ENCODE data around the gene TRPC4.
"Not testable (repeated sequence)": the region's sequence is repeated elsewhere in the genome, so short reads cannot be mapped to it uniquely, and the experiment has no call there.

TRPC4 gene

GRCh38 chr13:37816276-37816675 is 53.3 kb downstream of the TRPC4 start:
- DNase-seq (ENCODE audit: extremely low read depth, insufficient read length) = no peak
- H3K4me3 ChIP-seq (replicated peaks; ENCODE audit: low read depth, low read length) = no peak overlapping the region
- TF ChIP-seq CTCF (IDR thresholded peaks at IDR 0.05; ENCODE audit: insufficient read depth, low read length, poor library complexity, severe bottlenecking) = no peak

GRCh38 chr13:37811441-37811840 is 58.1 kb downstream of the TRPC4 start:
- Histone ChIP-seq H3K4me3 (replicated peaks; ENCODE audit: low read depth, low read length) (no peak overlapping the region), H3K36me3 (ENCODE audit: control insufficient read depth, insufficient read depth, low read length) (no peaks in the 10 kb centered on the region), H3K27me3 (replicated peaks; ENCODE audit: control insufficient read depth, insufficient read depth, low read length) (no peaks in the 10 kb centered on the region)
- DNase-seq (ENCODE audit: extremely low read depth, insufficient read length) = no peak
- no peak for TF ChIP-seq CTCF (IDR thresholded peaks at IDR 0.05; ENCODE audit: insufficient read depth, low read length, poor library complexity, severe bottlenecking)

More at GRCh38 chr13:37816276-37816675, 53.3 kb downstream of the TRPC4 start:
- H3K27me3 ChIP-seq (replicated peaks; ENCODE audit: control insufficient read depth, insufficient read depth, low read length) = no peaks in the 10 kb centered on the region
- no peaks in the 10 kb centered on the region for H3K36me3 ChIP-seq (ENCODE audit: control insufficient read depth, insufficient read depth, low read length)

DNA sequence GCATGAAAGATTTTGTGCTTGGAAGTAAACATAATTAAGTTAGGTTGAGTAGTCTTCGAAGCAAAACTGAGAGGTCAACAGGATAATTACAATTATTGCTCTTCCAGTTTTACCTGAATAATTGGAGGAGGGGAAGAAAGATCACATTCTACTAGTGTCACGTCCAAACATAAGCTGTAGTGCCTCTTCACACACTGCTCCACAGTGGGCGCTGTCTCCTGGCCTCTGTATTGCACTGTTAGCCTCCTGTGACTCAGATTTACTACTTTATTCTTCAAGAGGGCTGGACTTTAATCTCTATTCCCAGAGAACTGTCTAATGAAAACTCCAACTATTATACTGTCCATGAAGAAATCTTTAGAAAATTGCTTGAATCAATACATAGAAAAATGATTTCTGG is 62.9 kb downstream of the TRPC4 start:
- no peak for DNase-seq (ENCODE audit: extremely low read depth, insufficient read length)
- Histone ChIP-seq H3K36me3 (ENCODE audit: control insufficient read depth, insufficient read depth, low read length) (no peaks in the 10 kb centered on the region), H3K27me3 (replicated peaks; ENCODE audit: control insufficient read depth, insufficient read depth, low read length) (no peaks in the 10 kb centered on the region; the same call in 1 of the 2 replicates), H3K4me3 (replicated peaks; ENCODE audit: low read depth, low read length) (no peak overlapping the region)
- TF ChIP-seq CTCF (IDR thresholded peaks at IDR 0.05; ENCODE audit: insufficient read depth, low read length, poor library complexity, severe bottlenecking) = no peak

GRCh38 chr13:37797631-37798030 is 71.9 kb downstream of the TRPC4 start:
- TF ChIP-seq CTCF (IDR thresholded peaks at IDR 0.05; ENCODE audit: insufficient read depth, low read length, poor library complexity, severe bottlenecking) = no peak
- no peak overlapping the region for H3K4me3 ChIP-seq (replicated peaks; ENCODE audit: low read depth, low read length)
- H3K27me3 ChIP-seq (replicated peaks; ENCODE audit: control insufficient read depth, insufficient read depth, low read length) = no peaks in the 10 kb centered on the region
- DNase-seq (ENCODE audit: extremely low read depth, insufficient read length) = no peak
- H3K36me3 ChIP-seq (ENCODE audit: control insufficient read depth, insufficient read depth, low read length) = no peaks in the 10 kb centered on the region

DNA sequence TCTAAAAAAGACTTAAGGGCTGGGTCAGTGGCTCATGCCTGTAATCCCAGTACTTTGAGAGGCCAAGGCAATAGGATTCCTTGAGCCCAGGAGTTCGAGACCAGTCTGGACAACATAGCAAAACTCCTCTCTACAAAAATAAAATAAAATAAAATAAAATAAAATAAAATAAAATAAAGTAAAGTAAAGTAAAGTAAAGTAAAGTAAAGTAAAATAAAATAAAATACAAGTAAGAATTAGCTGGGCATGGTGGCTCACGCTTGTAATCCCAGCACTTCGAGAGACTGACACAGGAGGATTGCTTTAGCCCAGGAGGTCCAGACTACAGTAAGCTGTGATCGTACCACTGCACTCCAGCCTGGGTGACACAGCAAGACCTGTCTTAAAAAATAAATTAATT is 72.8 kb downstream of the TRPC4 start:
- not testable (repeated sequence) for H3K27me3 ChIP-seq (replicated peaks; ENCODE audit: control insufficient read depth, insufficient read depth, low read length); H3K4me3 ChIP-seq (replicated peaks; ENCODE audit: low read depth, low read length); DNase-seq (ENCODE audit: extremely low read depth, insufficient read length); H3K36me3 ChIP-seq (ENCODE audit: control insufficient read depth, insufficient read depth, low read length)

DNA sequence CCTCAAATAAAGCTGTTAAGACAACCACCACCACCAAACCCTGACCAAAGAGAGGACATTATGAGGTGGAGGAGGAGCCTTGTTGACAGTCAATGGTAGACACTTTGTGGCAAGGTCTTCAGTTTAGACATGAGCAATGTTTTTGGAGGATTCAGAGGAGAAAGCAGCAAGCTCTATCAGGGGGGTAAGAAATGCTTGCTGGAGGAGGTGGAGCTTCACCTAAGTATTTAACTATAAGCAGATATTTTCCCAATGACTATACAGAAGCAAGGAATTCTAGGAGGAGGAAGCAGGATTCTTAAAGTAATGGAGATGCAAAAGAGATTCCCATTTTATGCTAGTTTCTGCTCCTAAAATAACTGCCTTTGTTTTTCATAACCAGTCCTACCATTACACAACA is 74.2 kb downstream of the TRPC4 start:
- no peaks in the 10 kb centered on the region for H3K36me3 ChIP-seq (ENCODE audit: control insufficient read depth, insufficient read depth, low read length)
- no peak for TF ChIP-seq CTCF (IDR thresholded peaks at IDR 0.05; ENCODE audit: insufficient read depth, low read length, poor library complexity, severe bottlenecking)
- no peaks in the 10 kb centered on the region for H3K27me3 ChIP-seq (replicated peaks; ENCODE audit: control insufficient read depth, insufficient read depth, low read length)
- no peak overlapping the region for H3K4me3 ChIP-seq (replicated peaks; ENCODE audit: low read depth, low read length)
- DNase-seq (ENCODE audit: extremely low read depth, insufficient read length) = no peak
